ENCODE measurements around the gene SIPA1L3. TPM values are rescaled to one million over a fixed set of nuclear protein-coding genes. Genes with fewer than 3 reads are reported as not detected.

Gene SIPA1L3
- total RNA-seq, 1 experiment from 2014 or later: 36.0 TPM

- Mint-ChIP-seq H3K4me1 (ENCODE audit: insufficient read depth, unreplicated experiment) (no peaks in the 10 kb centered on the region), H3K27ac (ENCODE audit: low read depth, unreplicated experiment) (no peak overlapping the region), H3K36me3 (ENCODE audit: insufficient read depth, unreplicated experiment) (no peaks in the 10 kb centered on the region), H3K27me3 (ENCODE audit: insufficient read depth, unreplicated experiment) (no peaks in the 10 kb centered on the region), H3K9me3 (ENCODE audit: unreplicated experiment) (no peaks in the 10 kb centered on the region), H3K4me3 (ENCODE audit: unreplicated experiment) (no peak overlapping the region)
- ChIA-PET POLR2A (no interaction called here), CTCF (interaction anchor here (0.9 kb wide), 1 partner anchor 16 kb away, joined by 4 read pairs; no protein-coding TSS in a partner anchor)
- intact Hi-C loops (cut with micrococcal nuclease): no loop called here
- BruUV-seq (replicated peaks): no TSS peak
- TF ChIP-seq CTCF (IDR thresholded peaks at IDR 0.05; ENCODE audit: unreplicated experiment): no peak
- DNase-seq (ENCODE audit: unreplicated experiment): no peak
Measured at GRCh38 chr19:37954421-37954874, 47.4 kb downstream of the SIPA1L3 start.

- DNase-seq (ENCODE audit: unreplicated experiment): no peak
- Mint-ChIP-seq H3K36me3 (ENCODE audit: insufficient read depth, unreplicated experiment) (no peaks in the 10 kb centered on the region), H3K27me3 (ENCODE audit: insufficient read depth, unreplicated experiment) (no peaks in the 10 kb centered on the region), H3K27ac (ENCODE audit: low read depth, unreplicated experiment) (no peak overlapping the region), H3K9me3 (ENCODE audit: unreplicated experiment) (no peaks in the 10 kb centered on the region), H3K4me1 (ENCODE audit: insufficient read depth, unreplicated experiment) (no peaks in the 10 kb centered on the region), H3K4me3 (ENCODE audit: unreplicated experiment) (no peak overlapping the region)
- intact Hi-C loops (cut with micrococcal nuclease): no loop called here
- no TSS peak for BruUV-seq (replicated peaks)
- TF ChIP-seq CTCF (IDR thresholded peaks at IDR 0.05; ENCODE audit: unreplicated experiment): no peak
- ChIA-PET CTCF (interaction anchor here (0.9 kb wide), 1 partner anchor 27 kb away, joined by 4 read pairs; no protein-coding TSS in a partner anchor), POLR2A (no interaction called here)
Measured at GRCh38 chr19:37955986-37956385, 49.0 kb downstream of the SIPA1L3 start.

GRCh38 chr19:37957176-37957575 lies 50.2 kb downstream of the SIPA1L3 start:
- Mint-ChIP-seq H3K27me3 (ENCODE audit: insufficient read depth, unreplicated experiment) (no peaks in the 10 kb centered on the region), H3K4me3 (ENCODE audit: unreplicated experiment) (no peak overlapping the region), H3K9me3 (ENCODE audit: unreplicated experiment) (no peaks in the 10 kb centered on the region), H3K36me3 (ENCODE audit: insufficient read depth, unreplicated experiment) (no peaks in the 10 kb centered on the region), H3K4me1 (ENCODE audit: insufficient read depth, unreplicated experiment) (no peaks in the 10 kb centered on the region), H3K27ac (ENCODE audit: low read depth, unreplicated experiment) (no peak overlapping the region)
- CTCF ChIA-PET: interaction anchor here (0.6 to 1.0 kb wide), 3 partner anchors 36 to 183 kb away, joined by 3 read pairs; no protein-coding TSS in a partner anchor
- POLR2A ChIA-PET: interaction anchor here (1.2 kb wide), 1 partner anchor 50 kb away, joined by 3 read pairs; the partner anchor contains the start of gene SIPA1L3
- no peak for TF ChIP-seq CTCF (IDR thresholded peaks at IDR 0.05; ENCODE audit: unreplicated experiment)
- intact Hi-C loops (cut with micrococcal nuclease): no loop called here
- BruUV-seq (replicated peaks): no TSS peak
- no peak for DNase-seq (ENCODE audit: unreplicated experiment)

GRCh38 chr19:37959665-37960114 lies 52.7 kb downstream of the SIPA1L3 start:
- POLR2A ChIA-PET: no interaction called here
- H3K4me3 Mint-ChIP-seq (ENCODE audit: unreplicated experiment): no peak overlapping the region

More at GRCh38 chr19:37959665-37960114, 52.7 kb downstream of the SIPA1L3 start:
- CTCF ChIA-PET: interaction anchor here (0.6 kb wide), 1 partner anchor 12 kb away, joined by 3 read pairs; no protein-coding TSS in a partner anchor
- no peaks in the 10 kb centered on the region for H3K9me3 Mint-ChIP-seq (ENCODE audit: unreplicated experiment)
- H3K27ac Mint-ChIP-seq (ENCODE audit: low read depth, unreplicated experiment): no peak overlapping the region
- TF ChIP-seq CTCF (IDR thresholded peaks at IDR 0.05; ENCODE audit: unreplicated experiment): no peak
- peaks cover 6% of the 10 kb centered on the region for H3K36me3 Mint-ChIP-seq (ENCODE audit: insufficient read depth, unreplicated experiment)
- H3K27me3 Mint-ChIP-seq (ENCODE audit: insufficient read depth, unreplicated experiment): no peaks in the 10 kb centered on the region
- no peaks in the 10 kb centered on the region for H3K4me1 Mint-ChIP-seq (ENCODE audit: insufficient read depth, unreplicated experiment)
- BruUV-seq (replicated peaks): no TSS peak
- intact Hi-C loops (cut with micrococcal nuclease): no loop called here
- DNase-seq (ENCODE audit: unreplicated experiment): no peak
